GM11168 (cell line): ENCODE data around the gene PCBP3.
"Not testable (repeated sequence)": the region's sequence is repeated elsewhere in the genome, so short reads cannot be mapped to it uniquely, and the experiment has no call there.

Experiments
- in situ Hi-C: fragments of 300-500 bp; cut with MboI; formaldehyde crosslinking; loops from one replicate; pipeline ENCODE4 v1.12.0; 2022; ENCODE audit warnings: low sequenced_read_pairs; ENCODE audit not compliant: unreplicated experiment

PCBP3 gene

DNA sequence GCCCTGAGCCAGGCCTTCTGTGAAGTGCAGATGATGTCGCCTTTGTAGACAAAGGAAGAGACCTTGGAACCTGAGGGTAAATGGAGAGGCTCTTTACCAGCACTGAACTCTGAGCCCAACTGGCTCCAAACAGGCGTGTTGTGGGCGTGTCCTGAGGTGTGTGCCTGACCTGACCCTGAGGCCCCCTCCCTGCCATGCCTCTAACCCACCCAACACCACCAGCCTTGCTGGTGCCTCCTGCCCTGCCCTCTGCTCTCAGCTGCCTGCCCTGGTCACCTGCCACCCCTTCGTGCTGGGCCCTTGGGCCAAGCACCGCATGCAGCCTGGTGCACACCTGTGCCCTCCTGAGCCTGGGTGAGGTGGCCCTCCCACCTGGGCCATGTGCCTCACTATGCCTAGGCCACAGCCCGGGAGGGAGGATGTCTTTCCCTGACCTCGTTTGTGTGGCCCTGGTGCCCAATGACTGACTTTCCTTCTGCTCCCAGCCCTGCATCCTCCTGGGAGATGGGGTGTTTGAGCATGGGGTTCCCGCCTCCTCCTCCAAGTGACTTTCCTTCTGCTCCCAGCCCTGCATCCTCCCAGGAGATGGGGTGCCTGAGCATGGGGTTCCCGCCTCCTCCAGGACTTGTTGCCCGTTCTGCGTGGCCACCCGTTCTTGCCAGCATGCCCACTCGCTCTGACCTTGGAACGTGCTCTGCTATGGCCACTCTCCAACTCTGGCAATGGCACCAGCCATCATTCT lies 157.0 kb downstream of the PCBP3 start:
- in situ Hi-C loops, result no loop called here

DNA sequence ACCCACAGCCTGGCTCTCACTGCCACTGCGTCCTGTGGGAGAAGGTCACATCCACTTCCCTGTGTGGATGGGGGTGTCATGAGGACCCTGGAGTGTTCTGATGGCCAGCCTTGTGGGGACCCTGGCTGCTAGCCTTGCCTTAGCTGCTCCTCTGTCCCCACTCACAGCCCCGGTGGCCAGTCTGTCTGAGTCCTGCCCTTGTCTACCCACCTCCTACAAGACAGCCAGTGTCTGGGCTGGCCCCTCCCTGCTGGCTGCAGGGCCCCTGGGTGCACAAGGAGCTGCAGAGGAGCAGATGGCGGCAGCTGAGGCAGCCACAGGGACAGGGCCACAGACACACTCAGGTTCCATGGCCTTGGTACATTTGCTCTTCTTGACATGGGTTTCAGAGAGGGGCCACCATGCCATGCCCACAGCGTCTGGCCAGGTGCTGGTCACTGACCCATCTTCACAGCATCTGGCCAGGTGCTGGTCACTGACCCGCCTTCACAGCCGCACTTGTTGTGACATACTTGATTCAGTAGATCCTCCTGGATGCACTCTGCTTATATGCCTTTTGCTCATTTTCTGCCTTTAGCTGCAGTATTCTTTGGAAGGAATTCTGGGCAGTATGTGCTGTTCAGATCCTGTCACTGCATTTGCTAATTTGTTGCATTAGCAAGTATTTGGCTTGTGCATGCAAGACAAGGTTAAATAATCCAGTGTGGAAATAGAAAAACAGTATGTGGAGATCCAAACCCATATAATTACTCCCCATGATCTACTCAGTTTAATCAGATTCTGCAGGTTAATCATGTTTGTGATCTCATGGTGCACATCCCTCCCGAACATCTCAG lies 157.8 kb downstream of the PCBP3 start:
- in situ Hi-C loops, result no loop called here

DNA sequence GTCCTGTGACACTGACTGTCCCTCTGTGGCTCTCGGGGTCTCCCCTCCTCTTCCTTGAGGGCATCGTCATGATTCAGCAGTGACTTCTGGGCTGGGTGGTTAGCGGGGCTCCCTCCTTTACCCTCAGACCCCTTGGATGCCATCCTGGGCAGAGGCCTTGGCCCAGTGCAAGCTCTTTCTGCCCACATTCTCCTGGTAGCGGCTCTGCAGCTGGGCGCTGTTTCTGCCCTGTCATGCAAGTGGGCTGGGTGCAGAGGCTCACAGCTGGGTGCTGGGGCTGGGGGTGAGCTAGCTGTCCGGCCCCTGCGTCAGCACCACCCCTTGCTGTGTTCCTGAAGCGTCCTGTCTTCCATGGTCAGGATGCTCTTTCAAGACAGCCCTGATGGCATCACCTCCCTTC lies 158.5 kb downstream of the PCBP3 start:
- in situ Hi-C loops, result no loop called here

DNA sequence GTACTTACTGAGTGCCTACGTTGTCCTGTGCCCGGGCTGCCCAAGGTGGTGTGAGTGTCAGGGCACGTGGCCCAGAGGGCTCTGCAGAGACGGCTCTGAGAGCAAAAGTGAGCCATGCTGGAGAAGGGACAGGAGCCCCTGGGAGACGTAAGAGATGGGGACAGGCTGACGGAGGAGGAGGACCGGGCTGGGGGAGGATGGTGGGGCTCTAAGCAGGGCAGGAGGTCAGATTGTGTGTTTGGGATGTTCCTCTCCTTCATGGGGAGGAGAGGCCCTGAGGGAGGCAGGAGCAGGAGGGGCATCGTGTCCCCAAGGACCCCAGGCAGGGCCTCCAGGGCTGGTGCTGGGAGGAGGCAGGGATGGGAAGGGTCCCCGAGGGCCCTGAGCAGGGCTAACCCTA lies 158.9 kb downstream of the PCBP3 start:
- in situ Hi-C loops, result no loop called here

DNA sequence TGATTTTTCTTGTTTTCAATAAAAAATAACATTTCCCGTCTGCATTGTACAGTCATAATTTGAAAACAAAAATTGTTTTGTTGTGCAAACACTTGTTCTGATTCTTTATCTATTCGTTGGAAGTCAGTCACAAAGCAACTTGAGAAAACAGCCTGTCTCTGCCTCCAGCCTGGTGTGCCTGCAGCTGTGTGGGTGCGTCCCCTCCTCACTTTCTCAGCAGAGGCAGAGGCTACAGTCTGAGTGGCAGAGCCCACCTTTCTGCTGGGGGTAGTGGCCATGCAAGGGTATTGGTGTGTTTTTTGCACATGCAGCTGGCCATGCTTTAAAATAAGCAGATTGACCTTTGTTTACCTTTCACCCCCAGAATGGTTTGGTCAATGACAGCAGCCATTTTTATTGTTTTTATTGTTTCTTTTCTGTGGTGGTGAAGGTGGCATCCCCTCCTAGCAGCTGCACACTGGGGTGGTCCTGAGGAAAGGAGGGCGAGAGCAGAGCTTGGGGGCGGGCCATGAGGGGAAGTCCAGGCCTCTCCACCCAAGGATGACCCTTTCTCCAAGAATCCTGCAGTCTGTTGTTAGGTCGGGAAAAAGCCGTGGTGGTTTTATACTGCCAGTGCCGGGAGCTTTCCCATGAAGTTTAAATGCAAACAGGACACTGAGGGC lies 159.6 kb downstream of the PCBP3 start:
- in situ Hi-C loops, result no loop called here

DNA sequence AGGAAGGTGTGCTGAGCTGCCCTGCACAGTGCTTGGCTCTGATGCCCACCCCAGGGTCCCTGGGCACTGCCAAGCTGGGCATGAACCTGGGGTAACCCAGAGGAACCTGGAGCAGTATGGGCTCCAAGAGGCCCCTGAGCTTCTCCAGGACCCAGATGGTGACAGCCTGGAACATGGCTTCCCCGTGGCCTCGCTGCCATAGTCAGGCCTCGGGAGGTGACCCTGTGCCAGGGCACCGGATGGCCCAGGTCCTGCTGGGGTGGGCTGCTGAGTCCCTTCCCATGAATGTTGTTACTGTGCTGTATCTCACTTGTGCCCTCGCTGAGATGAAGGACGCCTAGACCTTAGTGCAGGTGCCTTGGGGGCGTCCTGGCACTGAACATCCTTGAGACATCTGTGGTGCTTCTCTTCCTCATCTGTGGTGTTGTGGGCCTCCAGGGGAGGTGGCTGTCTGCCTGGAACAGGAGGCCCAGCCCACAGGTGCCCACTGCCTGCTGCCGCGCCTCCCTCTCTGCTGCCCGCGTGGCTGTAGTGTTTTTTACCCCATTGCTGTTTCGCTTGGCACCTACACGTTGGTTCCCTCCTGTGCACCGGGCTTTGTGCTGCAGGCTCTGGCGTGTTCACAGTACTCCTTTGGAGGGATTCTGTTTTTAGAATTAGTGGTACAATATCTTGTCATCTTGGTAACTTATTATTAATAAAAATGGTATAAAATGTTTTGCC lies 160.3 kb downstream of the PCBP3 start:
- in situ Hi-C loops, result no loop called here

DNA sequence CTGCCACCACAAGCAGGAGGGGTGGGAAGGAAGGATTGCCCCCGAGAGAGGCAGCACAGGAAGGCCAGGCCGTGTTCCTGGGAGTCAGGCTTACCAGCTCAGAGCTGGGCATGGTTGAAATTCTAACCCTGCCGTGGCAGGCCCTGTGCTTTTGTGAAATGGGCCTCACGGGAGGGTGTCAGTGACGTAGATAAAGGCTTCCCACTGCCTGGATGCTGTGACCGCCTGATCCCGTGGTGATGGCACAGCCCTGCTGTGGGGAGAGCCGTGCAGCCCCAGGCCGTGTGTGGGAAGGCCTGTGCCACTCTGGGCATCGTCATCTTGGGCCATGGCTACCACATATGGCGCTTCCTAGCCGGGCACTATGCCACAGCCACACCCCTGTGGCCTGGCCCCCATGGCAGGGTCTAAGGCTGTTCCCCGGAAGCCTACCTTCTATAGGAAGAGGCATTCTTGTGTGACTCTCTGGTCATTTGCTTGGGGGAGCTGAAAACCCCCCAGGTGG lies 161.3 kb downstream of the PCBP3 start:
- in situ Hi-C loops, result no loop called here

DNA sequence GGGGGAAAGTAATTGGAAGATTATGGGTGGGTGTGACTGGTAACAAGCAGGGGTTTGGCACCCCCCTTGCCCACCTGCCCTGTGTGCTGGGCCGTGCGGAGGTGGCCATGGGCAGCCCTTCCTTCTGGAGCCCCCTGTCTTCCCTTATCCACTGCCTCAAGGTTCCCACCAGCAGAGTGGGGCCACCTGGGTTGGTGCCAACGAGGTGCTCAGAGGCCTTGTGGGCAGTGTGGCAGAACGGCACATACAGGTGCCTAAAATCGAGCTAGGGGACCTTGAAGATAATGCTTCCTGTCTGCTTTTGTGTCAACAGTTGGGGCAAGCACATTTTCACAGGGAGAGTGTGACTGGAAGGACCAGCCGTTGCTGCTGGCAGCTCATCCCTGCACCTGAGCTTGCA lies 161.8 kb downstream of the PCBP3 start:
- in situ Hi-C loops, result no loop called here

DNA sequence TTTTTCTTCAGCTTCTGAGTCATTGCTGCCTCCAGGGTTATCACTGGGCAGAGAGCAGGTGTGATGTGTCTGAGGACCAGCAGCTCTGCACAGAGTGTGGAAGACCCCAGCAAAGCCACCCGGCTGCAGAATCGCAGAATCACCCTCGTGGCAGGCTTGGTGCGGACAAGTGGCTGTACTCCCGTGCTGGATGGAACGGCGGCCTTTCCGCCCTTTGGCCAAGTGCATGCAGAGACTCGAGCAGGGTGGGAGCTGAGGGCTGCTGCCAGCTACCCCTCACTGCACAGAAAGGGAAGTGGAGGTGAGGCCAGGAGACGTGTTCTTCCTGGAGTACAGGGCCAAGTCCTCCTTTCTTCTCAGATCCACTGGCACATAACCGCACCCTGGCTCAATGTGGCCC lies 162.5 kb downstream of the PCBP3 start:
- in situ Hi-C loops, result no loop called here

DNA sequence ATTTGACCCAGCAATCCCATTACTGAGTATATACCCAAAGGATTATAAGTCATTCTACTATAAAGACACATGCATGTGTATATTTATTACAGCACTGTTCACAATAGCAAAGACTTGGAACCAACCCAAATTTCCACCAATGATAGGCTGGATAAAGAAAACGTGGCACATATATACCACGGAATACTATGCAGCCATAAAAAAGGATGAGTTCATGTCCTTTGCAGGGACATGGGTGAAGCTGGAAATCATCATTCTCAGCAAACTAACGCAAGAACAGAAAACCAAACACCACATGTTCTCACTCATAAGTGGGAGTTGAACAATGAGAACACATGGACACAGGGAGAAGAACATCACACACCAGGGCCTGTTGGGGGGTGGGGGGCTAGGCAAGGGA lies 165.1 kb downstream of the PCBP3 start:
- in situ Hi-C loops, result not testable (repeated sequence)

DNA sequence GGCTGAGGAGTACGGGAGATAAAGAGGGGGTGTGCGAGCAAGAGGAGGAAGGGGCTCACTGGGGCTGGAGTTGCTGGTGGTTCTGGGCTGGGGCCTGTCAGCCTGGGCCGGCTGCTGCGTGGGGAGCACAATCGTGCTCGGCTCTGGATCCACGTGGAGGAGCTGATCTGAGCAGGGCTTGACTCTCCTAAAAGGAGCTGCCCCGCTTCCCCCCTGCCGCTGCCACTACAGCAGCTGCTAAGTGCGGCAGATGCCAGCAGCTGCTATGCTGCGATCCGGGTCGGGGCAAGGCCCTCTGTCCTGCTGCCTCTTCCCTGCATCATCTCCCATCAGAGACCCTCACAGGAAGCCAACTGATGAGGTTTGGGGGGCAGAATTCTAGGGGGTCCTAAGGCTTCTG lies 165.9 kb downstream of the PCBP3 start:
- in situ Hi-C loops, result no loop called here

DNA sequence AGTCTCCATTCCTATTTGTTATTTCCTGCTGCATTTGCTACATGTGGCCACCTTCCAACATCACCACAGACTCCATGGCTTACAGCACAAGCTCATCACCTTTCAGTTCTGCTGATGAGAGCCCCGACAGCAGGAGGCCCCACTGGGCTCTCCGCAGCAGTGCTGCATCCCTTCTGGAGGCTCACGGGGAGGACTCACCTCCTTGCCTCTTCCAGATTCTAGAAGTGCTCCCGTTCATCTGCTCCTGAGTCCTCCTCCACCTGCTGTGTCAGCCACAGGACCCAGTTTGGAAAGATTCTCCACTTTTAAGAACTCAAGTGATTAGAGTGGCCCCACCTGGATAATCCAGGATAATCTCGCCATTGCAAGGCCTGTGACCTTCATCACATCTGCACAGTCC lies 167.6 kb downstream of the PCBP3 start:
- in situ Hi-C loops, result no loop called here

DNA sequence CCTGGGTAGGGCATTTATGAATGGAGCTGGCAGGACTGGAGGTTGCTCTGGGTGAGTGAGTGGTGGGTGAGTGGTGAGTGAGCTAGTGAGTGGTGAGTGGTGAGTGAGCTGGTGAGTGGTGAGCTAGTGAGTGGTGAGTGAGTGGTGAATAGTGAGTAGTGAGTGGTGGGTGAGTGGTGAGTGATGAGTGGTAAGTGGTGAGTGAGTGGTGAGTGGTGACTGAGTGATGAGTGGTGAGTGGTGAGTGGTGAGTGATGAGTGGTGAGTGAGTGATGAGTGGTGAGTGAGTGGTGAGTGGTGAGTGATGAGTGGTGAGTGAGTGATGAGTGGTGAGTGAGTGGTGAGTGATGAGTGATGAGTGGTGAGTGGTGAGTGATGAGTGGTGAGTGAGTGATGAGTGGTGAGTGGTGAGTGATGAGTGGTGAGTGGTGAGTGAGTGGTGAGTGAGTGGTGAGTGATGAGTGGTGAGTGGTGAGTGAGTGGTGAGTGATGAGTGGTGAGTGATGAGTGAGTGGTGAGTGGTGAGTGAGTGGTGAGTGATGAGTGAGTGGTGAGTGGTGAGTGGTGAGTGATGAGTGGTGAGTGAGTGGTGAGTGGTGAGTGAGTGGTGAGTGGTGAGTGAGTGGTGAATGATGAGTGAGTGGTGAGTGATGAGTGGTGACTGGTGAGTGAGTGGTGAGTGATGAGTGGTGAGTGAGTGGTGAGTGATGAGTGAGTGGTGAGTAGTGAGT lies 170.8 kb downstream of the PCBP3 start:
- in situ Hi-C loops, result not testable (repeated sequence)

DNA sequence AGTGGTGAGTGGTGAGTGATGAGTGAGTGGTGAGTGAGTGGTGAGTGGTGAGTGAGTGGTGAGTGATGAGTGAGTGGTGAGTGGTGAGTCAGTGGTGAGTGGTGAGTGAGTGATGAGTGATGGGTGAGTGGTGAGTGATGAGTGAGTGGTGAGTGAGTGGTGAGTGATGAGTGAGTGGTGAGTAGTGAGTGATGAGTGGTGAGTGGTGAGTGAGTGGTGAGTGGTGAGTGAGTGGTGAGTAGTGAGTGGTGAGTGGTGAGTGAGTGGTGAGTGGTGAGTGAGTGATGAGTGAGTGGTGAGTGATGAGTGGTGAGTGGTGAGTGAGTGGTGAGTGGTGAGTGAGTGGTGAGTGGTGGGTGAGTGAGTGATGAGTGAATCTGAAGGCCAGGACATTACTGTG lies 172.3 kb downstream of the PCBP3 start:
- in situ Hi-C loops, result not testable (repeated sequence)

DNA sequence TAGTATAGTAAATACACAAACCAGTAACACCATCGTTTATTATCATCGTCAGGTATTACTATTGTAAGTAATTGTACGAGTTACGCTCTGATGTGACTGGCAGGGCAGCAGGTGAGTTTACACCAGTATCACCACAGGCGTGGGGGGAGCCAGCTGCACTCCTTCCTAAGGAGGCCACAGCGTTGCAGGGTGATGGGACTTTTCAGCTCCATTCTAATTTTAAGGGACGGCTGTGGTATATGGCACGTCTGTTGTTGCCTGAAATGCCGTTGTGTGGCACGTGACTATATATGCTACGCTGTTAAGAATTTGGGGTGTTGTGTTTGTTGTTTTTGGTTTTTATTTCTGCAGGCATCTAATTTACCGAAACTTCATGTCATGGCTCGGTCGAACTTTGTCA lies 173.3 kb downstream of the PCBP3 start:
- in situ Hi-C loops, result no loop called here

DNA sequence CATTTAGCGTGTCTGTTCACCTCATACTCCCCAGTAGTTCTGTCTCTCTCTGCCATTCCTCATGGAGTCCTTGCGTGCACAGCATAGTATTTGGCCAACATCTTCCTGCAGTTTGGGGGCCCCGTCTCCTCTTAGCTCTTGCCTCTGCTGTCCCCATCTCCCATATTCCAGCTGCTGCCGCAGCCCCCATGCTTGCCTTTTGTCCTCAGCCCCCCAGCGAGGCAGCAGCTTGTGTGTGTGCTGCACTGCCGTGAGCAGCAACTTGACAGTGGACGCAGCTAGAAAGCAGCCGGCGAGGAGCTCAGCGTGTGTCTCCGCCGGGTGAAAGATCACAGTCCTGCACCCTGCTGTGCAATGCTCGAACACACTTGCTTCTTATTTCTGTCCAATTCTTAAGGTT lies 173.8 kb downstream of the PCBP3 start:
- in situ Hi-C loops, result no loop called here

DNA sequence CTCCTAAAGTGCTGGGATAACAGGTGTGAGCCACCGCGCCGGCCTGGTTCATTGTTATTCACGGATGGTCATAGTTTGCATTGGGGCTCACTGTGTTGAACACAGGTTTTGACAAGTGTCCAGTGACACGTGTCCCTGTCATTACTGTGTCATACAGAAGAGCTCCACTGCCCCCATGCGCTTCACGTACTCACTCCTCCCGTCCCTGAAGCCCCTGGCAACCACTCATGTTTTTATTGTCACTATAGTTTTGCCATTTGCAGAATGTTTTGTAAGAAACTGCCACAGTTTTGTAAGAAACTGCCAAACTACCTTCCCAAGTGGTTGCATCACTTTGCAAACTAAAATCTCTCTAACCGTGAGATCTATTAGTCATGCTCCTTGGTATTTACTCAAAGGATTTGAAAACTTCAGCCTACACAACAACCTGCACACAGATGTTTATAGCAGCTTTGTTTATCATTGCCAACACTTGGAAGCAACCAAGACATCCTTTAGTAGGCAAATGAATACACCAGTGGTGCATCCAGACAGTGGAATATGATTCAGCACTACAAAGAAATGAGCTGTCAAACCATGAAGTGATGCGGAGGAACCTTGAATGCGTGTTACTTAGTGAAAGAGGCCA lies 174.9 kb downstream of the PCBP3 start:
- in situ Hi-C loops, result no loop called here

DNA sequence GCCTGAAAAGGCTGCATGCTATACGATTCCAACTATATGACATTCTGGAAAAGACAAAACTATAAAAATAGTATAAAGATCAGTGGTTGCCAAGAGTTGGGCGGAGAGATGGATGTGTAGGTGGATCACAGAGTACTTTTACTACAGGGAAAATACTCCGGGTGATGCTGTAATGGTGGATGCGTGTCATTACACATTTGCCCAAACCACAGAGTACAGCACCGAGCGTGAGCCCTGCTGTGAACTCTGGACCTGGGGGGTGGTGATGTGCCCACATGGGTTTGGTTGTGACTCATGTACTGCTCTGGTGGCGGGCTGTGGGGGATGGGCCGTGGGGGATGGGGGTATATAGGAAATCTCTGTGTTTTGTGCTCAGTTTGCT lies 175.4 kb downstream of the PCBP3 start:
- in situ Hi-C loops, result no loop called here

DNA sequence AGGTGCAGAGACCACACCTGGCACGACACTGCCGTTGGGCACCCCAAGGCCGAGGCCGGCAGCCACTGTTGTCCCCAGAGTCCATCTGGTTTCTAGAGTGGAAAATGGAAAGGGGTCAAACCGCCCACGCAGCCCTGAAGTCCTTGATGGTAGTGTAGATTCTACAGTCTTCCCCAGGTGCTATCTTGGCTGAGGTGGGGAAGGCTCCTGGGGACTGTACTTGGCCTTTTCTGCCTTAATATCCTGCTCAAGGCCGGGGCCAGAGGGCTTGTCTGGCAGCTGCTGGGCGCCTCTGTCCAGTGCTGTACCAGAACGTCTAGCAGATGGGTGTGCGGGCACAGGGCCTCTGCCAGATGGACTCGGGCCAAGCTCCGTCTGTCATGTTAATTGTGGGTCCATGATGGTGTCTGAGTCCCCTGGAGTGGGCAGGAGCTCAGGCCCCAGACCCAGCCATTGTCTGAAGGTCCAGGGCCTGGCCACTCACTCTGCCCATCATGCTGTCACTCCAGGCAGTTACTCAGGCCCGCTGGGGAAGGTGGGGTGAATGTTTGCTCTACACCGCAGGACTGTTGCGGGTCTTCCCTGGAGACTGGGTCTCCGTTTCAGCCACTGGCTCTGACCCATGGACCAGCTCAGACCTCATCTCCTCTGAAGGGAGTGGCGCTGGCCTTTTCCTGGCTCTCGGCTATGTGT lies 176.1 kb downstream of the PCBP3 start:
- in situ Hi-C loops, result no loop called here
